Mesothelial cell of epicardium (in vitro differentiated cells): ENCODE measurements around the gene NGRN. TPM values are rescaled to one million over a fixed set of nuclear protein-coding genes. Genes with fewer than 3 reads are reported as not detected.
"Not testable (repeated sequence)": the region's sequence is repeated elsewhere in the genome, so short reads cannot be mapped to it uniquely, and the experiment has no call there.

Experiments
- DNase-seq, 2 experiments: peaks; one replicate each; pipeline ENCODE4 v3.0.0; 2021; ENCODE audit warnings: low spot score in 2 of 2; ENCODE audit not compliant: unreplicated experiment in 2 of 2
- H3K27ac Mint-ChIP-seq: 2 replicates; pipeline ENCODE4 v1.8.0; 2021; ENCODE audit warnings: mixed read lengths
- H3K27me3 Mint-ChIP-seq: 2 replicates; pipeline ENCODE4 v1.8.0; 2021; ENCODE audit warnings: low read depth, mixed read lengths
- H3K36me3 Mint-ChIP-seq: 2 replicates; pipeline ENCODE4 v1.8.0; 2021; ENCODE audit warnings: mixed read lengths
- H3K4me1 Mint-ChIP-seq: 2 replicates; pipeline ENCODE4 v1.8.0; 2021; ENCODE audit warnings: mixed read lengths
- H3K4me3 Mint-ChIP-seq: 2 replicates; pipeline ENCODE4 v1.8.0; 2021; ENCODE audit warnings: mild to moderate bottlenecking, moderate library complexity, mixed read lengths
- H3K9me3 Mint-ChIP-seq: 2 replicates; pipeline ENCODE4 v1.8.0; 2021; ENCODE audit warnings: mixed read lengths
- total RNA-seq: library from RNA; stranded (reverse); gene quantifications from 3 replicates; pipeline ENCODE4 v1.2.1, GENCODE V29; 2021
- TF ChIP-seq, protein P1 (sequence below): fragments of 200-600 bp; sonication (generic); IDR thresholded peaks from one replicate; pipeline ENCODE4 v1.5.0; 2021; ENCODE audit warnings: antibody characterized with exemption; ENCODE audit not compliant: unreplicated experiment

NGRN gene
- total RNA-seq, 1 donor from 2014 or later, result 93.4 TPM

GRCh38 chr15:90300988-90301706 lies 35.7 kb downstream of the NGRN start:
- no peak overlapping the region for H3K4me3 Mint-ChIP-seq
- TF ChIP-seq, protein P1, sequence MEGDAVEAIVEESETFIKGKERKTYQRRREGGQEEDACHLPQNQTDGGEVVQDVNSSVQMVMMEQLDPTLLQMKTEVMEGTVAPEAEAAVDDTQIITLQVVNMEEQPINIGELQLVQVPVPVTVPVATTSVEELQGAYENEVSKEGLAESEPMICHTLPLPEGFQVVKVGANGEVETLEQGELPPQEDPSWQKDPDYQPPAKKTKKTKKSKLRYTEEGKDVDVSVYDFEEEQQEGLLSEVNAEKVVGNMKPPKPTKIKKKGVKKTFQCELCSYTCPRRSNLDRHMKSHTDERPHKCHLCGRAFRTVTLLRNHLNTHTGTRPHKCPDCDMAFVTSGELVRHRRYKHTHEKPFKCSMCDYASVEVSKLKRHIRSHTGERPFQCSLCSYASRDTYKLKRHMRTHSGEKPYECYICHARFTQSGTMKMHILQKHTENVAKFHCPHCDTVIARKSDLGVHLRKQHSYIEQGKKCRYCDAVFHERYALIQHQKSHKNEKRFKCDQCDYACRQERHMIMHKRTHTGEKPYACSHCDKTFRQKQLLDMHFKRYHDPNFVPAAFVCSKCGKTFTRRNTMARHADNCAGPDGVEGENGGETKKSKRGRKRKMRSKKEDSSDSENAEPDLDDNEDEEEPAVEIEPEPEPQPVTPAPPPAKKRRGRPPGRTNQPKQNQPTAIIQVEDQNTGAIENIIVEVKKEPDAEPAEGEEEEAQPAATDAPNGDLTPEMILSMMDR, result peak; percentile 87
- no peaks in the 10 kb centered on the region for H3K36me3 Mint-ChIP-seq
- DNase-seq, result peak in 1 of 2 experiments; percentile 67
- no peak overlapping the region for H3K27ac Mint-ChIP-seq
- H3K4me1 Mint-ChIP-seq, result peaks cover 3% of the 10 kb centered on the region
- H3K9me3 Mint-ChIP-seq, result peaks cover 4% of the 10 kb centered on the region
- H3K27me3 Mint-ChIP-seq, result no peaks in the 10 kb centered on the region

- Mint-ChIP-seq H3K36me3 (no peaks in the 10 kb centered on the region), H3K9me3 (peaks cover 4% of the 10 kb centered on the region), H3K27ac (no peak overlapping the region), H3K4me3 (no peak overlapping the region), H3K27me3 (no peaks in the 10 kb centered on the region), H3K4me1 (peaks cover 7% of the 10 kb centered on the region)
- TF ChIP-seq, protein P1, result no peak
- DNase-seq, result no peak
Observed at GRCh38 chr15:90301707-90302300, 36.3 kb downstream of the NGRN start.

DNA sequence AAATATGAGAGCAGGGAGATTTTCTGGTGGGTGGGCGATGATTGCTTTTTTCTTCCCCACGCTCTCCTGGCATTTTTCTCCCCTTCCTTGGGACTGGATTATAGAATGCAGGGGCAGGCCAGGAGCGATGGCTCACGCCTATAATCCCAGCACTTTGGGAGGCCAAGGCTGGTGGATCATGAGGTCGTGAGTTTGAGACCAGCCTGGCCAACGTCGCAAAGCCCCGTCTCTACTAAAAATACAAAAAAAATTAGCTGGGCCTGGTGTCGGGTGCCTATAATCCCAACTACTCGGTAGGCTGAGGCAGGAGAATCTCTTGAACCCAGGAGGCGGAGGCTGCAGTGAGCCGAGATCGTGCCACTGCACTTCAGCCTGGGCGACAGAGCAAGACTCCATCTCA lies 39.9 kb downstream of the NGRN start:
- H3K36me3 Mint-ChIP-seq, H3K9me3 Mint-ChIP-seq, H3K4me3 Mint-ChIP-seq, H3K27ac Mint-ChIP-seq, H3K27me3 Mint-ChIP-seq, H3K4me1 Mint-ChIP-seq, DNase-seq: not testable (repeated sequence)

DNA sequence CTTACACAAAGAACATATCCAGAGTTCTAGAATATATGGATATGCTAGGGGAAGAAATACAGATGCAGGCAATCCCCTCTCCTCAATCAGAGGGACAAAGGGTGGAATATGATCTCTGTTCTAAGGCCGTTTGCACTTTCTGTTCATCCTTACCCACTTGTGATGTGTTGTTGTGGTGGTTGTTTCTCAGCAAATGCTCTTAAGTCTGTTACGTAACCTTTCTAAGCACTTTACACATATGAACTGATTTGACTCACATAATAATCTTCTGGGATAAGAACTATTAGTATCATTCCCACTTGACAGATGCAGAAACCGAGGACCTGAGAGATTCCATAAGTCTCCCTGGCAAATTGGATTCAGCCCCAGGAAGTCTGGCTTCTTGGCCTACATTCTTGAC lies 40.5 kb downstream of the NGRN start:
- TF ChIP-seq, protein P1, result no peak
- no peak for DNase-seq
- Mint-ChIP-seq H3K27me3 (no peaks in the 10 kb centered on the region), H3K4me1 (peaks cover 5% of the 10 kb centered on the region), H3K36me3 (no peaks in the 10 kb centered on the region), H3K9me3 (no peaks in the 10 kb centered on the region), H3K4me3 (no peak overlapping the region), H3K27ac (peak overlapping the region; percentile 7)

DNA sequence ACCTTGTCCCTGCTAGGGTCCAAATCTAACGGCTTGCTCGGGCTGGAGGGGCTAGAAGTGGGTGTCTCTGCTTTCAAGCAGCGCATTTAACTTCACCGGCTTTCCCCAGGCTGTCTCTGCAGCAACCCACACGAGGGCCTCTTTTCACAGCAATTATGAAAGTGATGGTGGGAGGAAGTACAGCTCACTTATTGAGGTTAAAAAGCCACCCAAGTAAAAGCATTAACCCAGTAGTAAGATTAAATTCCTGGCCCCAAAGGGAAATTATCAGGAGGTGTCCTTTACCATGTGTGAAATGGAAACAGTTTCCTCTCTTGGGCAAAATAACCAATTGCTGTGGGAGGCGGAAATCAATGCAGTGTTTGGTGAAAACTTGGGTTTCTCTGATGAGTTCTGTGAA lies 41.1 kb downstream of the NGRN start:
- H3K36me3 Mint-ChIP-seq, result no peaks in the 10 kb centered on the region
- no peaks in the 10 kb centered on the region for H3K9me3 Mint-ChIP-seq
- DNase-seq, result no peak
- H3K27ac Mint-ChIP-seq, result no peak overlapping the region
- TF ChIP-seq, protein P1, result no peak
- H3K4me3 Mint-ChIP-seq, result no peak overlapping the region
- peaks cover 5% of the 10 kb centered on the region for H3K4me1 Mint-ChIP-seq
- H3K27me3 Mint-ChIP-seq, result no peaks in the 10 kb centered on the region

DNA sequence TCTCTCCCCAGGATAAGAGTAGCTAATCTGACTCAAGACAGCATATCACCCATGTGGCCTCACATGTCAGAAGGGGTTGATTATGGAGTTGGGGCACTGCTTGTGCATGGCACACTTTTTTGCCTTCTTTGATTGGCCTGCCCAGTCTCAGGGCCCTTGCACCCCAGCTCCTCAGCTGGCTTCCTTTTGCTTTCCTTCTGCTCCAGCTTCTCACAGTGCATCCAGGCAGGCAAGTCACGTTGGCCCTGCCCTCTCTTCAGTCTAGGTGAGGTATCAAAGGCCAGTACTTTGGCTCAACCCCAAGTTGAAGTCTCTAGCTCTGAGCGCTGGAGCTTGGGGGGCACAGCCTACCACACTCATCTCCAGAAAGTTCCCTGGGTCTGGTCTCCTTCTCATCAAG lies 42.2 kb downstream of the NGRN start:
- Mint-ChIP-seq H3K4me1 (peaks cover 5% of the 10 kb centered on the region), H3K27me3 (no peaks in the 10 kb centered on the region), H3K9me3 (no peaks in the 10 kb centered on the region), H3K4me3 (no peak overlapping the region), H3K27ac (no peak overlapping the region), H3K36me3 (no peaks in the 10 kb centered on the region)
- TF ChIP-seq, protein P1, result no peak
- no peak for DNase-seq
